ENCODE data around the gene TMEFF2.

GRCh38 chr2:191915750-191916149 is 279.0 kb downstream of the TMEFF2 start:
- no peak for TF ChIP-seq POLR2A (IDR thresholded peaks at IDR 0.05)
- TF ChIP-seq EP300 (IDR thresholded peaks at IDR 0.05; ENCODE audit: low read depth): no peak
- no peak for TF ChIP-seq CTCF (IDR thresholded peaks at IDR 0.05)
